ENCODE data around the gene PICALM.
"Not testable (repeated sequence)": the region's sequence is repeated elsewhere in the genome, so short reads cannot be mapped to it uniquely, and the experiment has no call there.

The PICALM gene

DNA sequence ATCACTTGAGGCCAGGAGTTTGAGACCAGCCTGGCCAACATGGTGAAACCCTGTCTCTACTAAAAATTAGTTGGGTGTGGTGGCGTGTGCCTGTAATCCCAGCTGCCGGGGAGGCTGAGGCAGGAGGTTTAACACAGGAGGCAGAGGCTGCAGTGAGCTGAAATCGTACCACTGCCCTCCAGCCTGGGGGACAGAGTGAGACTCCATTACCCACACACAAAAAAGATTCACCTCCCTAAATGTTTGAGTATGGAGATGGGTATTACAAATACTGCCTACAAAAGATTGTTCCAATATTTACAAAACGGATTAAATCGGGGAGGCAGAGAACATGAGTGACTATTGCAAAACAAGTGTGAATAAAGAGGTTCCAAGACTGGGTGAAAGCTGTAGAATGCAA, 98.3 kb downstream of the PICALM start:
- no peak for DNase-seq

DNA sequence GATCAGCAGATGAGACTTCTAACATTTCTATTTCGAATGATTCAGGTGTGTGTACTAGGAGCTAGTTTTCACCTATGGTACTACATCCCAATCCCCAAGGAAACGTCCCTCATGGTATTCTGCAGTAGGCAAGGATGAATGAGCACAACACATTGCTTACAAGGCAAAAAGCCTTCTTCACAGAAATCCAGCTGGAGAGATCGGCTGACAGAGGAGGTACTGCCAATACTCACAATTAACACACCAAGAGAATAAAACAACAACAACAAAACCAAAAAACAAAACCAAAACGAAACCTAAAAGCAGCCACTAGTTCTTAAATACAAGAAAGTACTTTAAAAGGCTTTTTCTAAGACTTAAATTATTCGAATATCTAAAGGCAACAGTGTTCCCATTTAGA, 101.4 kb downstream of the PICALM start:
- DNase-seq, result no peak

DNA sequence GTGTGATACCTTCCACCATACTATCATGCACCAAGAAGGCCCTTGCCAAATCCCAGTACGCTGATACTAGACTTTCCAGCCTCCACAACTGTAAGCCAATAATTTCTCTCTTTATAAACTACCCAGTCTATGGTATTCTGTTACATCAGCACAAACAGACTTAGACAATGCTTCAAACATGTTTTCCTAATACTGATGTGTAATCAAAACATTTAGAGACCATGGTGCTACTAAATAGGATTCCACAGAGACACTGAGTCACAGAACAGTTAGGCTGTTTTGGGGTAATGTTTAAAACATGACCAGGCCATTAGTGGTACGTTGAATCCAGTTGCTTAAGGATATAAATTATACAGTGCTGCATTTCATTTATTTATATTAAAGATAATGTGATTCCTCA, 103.7 kb downstream of the PICALM start:
- no peak for DNase-seq

DNA sequence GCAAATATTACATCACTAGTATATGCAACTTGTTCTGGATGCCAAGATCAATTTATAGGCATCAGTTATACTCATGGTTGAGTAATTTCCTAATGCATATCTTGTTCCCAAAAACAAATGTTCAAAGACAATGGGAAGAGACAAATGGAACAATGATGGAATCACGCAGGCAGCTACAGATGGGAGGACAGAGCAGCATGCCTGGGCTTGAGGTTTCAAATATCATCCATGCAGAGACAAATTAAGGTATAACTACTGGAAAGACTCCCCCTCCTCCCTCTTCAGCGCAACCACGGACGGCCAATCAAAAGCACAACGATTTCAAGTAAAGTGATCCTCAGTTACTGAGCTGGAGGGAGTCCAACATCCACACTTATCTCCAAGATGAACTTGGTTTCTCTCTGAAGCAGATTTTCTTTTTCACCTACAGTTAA, 106.9 kb downstream of the PICALM start:
- no peak for DNase-seq

DNA sequence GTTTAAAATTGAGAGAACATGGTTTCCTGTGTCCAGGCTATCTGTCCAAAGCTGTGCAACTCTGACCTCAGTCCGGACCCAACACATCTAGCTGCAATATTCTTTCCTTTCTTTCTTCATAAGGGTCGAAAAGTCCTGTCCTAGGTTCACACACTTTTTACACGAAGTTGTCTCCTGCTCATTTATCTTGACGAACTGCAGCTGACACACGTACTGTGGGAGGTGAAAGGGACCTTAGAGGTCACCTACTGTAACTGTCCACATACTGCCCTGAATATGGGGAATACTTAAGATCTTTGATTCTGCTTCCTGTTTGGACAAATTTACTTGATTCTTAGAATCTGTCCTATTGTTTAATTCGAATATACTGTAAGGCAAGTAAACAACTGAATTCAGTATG, 107.8 kb downstream of the PICALM start:
- no peak for DNase-seq

DNA sequence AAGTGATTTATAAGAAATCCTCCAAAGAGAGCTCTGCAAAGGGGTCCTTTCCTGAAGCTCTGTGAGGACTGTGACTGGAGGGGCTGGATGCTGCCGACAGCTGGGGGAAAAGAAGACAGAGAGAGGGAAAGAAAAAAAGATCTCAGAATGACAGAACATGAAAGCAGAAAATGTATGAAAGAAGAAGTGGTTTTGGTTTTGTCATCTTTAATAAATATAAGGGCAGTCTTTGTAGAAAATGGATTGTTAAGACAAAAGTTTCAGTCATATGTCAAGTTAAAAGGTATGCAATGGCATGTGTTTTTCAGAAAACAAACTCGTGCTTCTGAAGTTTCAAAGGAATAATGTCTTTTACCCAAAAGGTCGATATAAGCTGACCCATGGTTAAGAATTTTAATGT, 108.2 kb downstream of the PICALM start:
- DNase-seq, result no peak

DNA sequence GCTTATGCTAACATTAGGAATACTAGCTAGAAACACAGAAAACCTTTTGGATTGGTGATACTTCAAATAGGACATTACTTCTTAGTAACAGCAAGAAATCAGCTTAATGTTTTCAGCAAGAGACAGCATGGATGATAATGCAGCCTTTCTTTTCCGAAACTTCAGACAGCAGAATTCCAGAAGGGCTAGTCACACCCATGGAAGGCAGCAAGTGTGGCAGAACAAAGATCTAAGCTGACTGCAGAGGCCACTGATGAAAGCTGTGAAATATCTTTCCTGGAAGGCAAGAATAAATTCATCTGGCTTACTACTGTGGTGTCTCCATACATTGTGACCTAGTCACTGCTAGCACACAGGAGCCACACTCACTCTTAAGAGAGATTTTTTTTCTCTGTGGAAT, 113.4 kb downstream of the PICALM start:
- DNase-seq, result no peak

DNA sequence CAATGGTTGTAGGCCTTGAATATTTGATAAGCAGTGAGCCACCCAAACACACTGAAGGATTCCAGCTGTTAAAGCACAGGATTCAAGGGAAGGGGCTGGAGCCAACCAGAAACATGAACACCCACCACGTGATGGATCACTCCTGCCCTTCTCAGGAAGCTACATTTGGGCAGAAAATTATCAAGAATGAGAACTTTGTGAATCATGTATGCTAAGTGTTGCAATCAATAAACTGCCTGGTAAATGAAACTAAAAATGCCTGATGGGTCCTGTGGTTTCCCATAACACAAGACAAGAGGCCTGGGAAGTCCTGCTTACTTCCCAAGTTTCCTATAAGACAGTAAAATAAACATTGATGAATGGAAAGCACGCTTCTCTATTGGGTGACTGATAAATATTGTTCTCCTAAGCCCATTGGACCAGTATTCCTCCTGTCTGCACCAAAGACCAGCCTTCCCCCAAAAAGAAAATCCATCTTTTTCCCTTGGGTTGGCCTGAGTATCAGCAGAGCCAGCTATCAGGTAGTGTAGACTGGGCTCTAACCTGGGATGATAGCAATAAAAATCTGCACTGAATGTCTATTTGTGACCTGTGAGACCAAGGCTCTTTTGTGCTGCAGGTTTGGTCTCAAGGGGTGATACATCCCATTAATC, 115.3 kb downstream of the PICALM start:
- no peak for DNase-seq

DNA sequence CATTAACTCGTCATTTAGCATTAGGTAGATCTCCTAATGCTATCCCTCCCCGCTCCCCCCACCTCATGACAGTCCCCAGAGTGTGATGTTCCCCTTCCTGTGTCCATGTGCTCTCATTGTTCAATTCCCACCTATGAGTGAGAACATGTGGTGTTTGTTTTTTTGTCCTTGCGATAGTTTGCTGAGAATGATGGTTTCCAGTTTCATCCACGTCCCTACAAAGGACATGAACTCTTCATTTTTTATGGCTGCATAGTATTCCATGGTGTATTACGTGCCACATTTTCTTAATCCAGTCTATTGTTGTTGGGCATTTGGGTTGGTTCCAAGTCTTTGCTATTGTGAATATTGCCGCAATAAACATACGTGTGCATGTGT, 116.8 kb downstream of the PICALM start:
- DNase-seq, result not testable (repeated sequence)

DNA sequence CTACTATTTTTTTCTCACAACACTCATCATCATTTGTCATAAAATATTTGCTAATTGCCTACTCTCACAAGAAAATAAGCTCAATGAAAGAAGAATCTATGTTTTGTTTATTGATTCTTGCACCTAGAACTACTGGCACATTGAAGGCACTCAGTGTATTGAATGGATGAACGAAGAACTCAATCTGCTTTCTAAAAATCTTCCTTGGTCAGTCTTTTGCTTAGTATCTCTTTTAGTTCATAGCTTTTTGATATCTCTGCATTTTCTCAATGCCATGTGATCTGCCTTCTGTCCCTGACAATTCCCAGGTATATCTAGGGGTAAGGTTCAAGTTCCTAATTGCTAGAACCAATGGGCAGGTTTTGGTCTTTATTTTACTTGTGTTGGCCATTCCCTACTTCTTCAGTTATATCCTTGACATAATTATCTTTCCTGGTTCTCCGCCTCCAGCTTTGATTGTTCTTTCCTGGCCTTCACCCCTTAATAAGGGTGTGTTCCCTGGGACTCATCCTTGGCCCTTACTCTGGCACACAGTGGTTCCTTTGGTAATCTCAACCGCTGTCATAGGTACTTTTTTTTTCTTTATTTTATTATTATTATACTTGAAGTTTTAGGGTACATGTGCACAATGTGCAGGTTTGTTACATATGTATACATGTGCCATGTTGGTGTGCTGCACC, 117.3 kb downstream of the PICALM start:
- DNase-seq, result no peak

DNA sequence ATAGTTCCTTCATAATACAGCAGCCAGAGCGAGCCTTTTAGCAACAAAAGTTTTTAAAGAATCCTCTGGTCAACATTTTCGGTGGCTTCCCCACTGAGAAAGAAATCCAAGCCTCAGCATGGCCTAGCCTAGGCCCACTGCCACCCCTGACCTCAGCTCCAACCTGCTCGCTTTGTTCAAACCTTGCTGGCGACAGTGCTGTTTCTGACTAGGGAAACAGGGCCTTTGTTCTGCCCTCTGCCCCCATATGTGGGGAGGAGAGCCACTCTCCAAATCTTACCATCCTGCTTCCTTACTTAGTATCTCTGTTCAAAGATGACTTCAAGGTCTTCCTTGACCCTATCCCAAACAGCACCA, 117.9 kb downstream of the PICALM start:
- no peak for DNase-seq

DNA sequence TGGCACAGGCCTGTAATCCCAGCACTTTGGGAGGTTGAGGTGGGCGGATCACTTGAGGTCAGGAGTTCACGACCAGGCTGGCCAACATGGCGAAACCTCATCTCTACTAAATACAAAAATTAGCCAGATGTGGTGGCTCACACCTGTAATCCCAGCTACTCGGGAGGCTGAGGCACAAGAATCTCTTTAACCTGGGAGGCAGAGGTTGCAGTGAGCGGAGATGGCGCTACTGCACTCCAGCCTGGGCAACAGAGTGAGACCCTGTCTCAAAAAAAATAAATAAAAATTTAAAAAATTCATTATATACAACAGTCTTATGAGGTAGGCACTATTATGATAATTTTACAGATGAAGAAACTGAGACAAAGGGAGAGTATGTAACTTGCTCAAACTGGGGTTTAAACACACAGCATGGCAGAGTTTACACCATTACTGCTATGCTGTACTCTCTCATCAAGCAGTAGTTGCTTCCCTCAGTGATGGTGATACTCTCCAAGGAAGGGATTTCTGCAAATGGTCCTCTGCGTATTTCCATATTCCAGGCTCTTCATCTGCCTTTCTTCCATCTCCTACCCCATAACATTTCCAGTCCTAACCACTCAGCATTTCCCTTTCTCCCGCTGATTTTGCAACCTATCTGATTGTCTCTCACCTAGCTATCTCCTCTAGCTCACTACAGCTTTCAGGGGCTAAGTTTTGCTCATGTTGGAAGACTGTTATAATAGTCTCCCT, 118.4 kb downstream of the PICALM start:
- no peak for DNase-seq

DNA sequence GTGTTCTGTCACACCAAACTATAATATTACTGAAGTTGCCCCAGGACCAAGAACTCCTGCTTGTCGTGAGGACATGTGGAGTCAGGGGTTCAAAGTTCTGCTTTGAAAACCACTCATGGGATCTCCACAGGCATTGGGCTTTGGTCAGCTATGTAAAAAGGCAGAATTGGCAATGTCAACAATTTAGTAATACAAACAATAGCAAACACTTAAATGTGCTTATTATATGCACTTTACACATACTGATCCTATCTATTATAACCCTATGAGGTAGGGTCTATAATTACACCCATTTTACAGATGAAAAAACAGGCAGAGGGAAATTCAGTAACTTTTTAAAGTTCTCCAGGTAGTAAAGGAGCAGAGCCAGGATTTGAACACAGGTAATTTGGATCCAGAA, 119.1 kb downstream of the PICALM start:
- no peak for DNase-seq

DNA sequence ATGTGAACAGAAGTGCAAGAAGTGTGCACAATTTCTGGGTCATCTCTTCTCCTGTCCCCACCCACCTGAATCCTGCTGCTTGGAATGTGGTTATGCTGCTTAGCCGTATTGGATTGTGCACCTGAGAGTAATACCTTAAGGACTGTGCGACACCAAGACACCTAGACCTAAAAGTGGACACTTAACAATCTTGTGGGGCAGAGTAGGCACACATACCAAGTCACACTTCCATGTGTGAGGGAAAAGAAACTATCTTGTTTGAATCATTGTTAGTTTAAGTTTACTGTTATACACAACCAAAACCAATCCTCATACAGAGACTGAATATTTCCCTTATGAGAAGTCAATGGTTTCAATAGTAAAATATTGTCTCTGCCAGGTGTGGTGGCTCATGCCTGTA, 120.0 kb downstream of the PICALM start:
- no peak for DNase-seq

DNA sequence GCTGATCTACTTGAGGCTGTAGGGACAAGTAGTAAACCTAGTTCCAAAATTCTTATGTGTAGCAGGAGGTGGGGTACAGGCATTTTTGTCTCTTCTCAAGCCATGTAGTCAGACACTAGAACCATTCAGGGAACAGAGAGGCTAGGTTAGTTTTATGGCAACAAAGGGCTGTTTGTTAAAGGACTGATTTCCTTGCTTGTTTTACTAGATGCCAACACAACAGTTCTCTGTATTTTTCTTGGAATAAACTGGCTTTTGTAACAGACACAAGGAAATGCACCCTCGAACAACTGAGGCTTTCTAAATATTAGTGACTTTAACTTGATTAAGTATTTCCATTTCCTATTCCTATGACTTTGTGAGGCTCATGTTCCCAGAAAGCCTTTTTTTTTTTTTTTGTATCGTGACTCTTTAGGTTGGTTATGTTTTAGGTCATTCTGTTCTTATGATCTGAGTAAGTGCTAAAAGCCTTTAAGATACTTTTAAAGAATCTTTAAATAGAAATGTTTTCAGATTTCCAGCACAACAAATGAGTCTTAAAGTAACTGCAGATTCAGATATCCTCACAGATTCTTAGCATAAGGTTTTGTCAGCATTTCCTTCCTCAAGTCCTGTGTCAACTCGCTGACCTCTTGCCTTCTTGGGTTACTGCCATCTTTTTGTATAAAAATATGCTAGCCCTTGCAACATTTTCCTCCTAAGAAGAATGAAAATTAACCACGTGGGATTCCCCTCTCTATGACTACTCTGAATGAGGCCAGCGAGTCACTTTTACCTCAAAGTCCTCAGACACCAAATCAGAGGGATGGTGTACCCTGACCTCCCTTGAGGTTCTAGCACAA, 121.2 kb downstream of the PICALM start:
- DNase-seq, result no peak

DNA sequence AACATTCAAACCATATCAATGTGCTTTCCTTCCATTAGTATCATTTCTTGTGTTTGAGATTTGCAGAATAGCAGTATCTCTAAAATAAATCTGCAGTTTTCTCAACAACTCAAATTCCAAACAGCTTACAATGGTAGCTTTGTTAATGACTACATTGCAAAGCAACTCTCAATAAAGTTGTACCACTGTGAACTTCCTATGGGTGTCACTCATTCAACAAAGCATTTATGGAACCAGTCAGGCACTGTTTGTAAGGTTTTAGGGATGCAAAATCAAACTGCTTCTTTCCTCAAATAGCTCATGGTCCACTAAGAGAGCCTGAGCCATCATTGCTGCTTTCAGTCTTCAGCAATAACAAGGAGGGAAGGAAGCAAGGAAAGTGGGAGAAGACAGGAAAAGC, 122.7 kb downstream of the PICALM start:
- no peak for DNase-seq

DNA sequence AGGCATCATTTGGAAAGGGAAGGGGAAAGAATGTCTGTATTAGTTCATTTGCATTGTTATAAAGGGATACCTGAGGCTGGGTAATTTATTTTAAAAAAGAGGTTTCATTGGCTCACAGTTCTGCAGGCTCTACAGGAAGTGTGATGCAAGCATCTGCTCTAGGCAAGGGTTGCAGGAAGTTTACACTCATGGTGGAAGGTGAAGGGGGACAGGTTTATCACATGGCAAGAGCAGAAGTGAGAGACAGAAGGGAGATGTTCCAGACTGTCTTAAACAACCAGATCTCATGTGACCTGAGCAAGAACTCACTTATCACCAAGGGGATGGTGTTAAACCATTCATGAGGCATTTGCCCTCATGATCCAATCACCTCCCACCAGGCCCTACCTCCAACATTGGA, 123.1 kb downstream of the PICALM start:
- no peak for DNase-seq

DNA sequence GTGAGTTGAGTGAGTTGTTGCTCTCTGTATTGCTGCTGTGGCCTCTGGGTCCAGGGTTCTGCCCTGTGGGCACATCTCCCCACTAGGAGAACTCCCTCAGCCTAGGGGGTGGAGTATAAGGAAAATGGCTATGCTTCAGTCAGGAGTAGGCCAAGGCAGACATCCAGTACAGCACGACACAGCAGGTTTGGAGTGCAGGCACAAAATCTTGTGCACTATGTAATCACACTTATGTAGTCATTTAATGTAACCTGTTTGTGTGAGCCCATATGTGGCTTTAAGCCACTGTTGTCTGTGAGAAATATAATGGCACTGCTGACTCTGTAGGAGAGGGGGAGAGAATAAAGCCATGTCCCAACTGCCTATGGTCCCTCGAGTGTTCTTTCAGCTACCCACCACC, 123.6 kb downstream of the PICALM start:
- DNase-seq, result no peak

DNA sequence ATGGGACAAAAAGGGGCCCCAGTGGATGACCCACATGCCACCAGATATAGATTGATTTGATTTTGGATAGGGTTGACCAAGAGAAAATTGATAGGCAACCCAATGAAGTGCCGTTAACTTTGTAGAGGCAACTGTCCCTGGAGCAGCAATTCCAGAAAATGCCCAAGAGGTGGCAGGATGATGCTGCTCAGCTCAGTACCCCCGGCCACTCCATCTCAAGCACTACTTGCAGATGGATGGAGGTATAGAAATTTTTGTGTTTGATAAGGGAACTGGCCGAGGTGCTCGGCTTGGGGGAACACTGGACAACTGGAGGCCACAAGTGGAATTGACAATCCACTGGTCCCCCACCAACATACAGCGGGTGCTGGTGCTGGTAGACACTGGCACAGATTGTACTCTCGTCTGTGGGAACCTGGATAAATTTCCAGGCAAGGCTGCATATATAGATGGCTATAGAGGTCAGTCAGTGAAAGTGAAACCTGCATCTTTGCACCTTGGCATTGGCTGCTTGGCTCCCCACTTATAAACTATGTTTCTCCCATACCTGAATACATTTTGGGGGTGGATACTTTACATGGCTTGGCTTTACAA, 127.4 kb downstream of the PICALM start:
- DNase-seq, result no peak

DNA sequence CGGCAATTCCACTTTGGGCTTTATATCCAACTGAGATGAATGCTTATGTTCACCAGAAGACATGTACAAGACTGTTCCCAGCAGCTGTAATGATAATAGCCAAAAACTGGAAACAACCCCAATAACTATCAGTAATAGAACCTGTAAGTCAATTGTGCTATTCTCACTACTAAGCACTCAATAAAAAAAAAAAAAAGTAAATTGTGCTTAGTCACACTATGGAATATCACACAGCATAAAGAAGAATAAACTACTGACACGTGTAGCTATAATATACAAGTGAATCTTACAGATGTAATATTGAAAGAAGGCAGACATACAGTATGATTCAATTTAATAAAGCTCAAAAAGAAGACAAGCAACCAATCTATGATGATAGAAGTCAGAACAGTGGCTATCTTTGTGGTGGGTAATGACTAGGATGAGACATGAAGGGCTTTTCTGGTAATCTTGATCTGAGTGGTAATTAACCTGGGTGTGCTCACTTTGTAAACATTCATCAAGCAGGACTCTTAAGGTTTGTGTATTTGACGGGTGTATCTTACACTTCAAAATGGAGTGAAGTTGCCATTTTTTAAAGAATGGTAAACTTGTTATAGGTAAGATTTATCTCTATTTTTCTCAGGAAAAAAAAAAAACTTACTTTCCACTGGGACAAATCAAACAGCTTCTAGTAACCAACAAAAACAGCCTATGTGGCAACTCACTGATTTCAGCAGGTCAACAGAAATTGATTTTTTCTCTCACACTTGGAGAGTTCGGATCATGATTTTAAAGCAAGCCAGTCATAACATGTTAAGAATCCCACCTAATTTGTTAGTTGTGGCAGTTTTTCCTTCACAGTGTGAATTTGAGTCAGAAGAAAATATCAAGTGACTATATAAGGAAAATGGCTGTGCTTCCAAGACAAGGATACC, 129.5 kb downstream of the PICALM start:
- DNase-seq, result no peak

DNA sequence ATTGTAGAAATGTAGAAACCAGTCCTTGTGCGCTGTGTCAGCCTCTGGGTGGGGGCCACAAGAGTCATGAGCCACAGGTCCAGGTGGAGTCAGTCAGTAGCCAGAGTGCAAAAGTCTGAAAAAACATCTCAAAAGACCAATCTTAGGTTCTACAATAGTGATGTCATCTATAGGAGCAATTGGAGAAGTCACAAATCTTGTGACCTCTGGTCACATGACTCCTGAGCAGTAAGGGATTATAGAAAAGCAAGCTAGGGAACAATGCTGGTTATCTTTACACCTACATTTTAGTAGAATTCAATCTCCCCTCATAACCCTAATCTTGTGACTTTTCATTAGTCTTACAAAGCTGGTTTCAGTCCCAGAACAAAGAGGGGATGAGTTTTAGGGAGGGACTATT, 131.0 kb downstream of the PICALM start:
- DNase-seq, result no peak

DNA sequence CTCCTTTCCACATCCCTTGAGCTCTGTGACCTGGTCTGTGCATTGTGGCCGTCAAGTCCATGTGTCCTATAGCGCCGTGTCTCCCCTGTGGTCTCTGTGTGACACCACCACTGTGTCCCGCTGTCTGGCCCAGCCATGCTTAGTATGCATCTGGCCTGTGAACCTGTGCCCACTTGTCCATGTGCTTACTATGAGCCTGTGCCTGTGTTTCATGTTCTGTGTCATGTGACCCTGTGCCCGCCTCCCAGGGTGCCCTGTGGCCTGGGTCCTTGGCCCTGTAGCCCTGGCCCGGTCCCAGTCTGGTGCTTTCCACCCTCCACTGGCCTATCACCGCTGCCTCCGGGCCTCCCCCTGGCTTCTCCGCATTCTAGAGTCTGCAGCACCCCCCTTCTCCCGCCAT, 133.1 kb downstream of the PICALM start:
- no peak for DNase-seq
